Measurements from ENCODE around the gene MYO3B.

DNA sequence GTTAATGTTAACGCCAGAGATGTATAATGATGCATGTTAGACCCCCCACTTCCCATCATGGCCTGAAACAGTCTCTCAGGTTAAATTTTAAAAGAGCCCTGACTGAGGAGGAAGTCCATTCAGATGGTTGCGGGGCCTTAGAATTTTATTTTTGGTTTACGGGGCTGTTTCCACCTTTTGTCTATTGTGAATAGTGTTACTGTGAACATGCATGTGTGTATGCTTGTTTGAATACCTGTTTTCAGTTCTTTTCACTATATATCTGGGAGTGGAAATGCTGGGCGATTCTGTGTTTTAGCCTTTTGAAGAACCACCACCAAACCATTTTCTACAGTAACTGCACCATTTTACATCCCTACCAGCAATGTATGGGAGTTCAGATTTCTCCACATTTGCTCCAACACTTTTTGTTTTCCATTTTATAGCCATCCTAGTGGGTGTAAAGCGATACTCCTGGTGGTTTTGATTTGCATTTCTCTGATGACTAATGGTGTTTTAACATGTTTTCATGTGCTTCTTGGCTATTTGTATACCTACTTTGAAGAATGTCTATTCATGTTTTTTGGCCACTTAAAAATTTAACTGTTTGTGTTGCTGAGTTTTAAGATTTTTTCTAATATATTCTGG lies 133.0 kb downstream of the MYO3B start:
- TF ChIP-seq EZH2phosphoT487 (IDR thresholded peaks at IDR 0.05; ENCODE audit: insufficient read depth, low read depth) (no peak), EZH2 (IDR thresholded peaks at IDR 0.05; ENCODE audit: insufficient read depth, poor library complexity, severe bottlenecking) (no peak)

Measured in GM23248 (cell line).